HepG2 (cell line): ENCODE data around the gene RELB. TPM values are rescaled to one million over a fixed set of nuclear protein-coding genes. Genes with fewer than 3 reads are reported as not detected.

Source experiments
- AFF4 ChIP-seq: sonication (generic); formaldehyde crosslinking; IDR thresholded peaks from 2 replicates; pipeline ENCODE4 v1.4.0; 2020; ENCODE audit warnings: missing genetic modification reagents
- FOXK2 ChIP-seq: fragments of 450-650 bp; IDR thresholded peaks from 2 replicates; pipeline ENCODE4 v1.6.1; 2016
- GMEB1 ChIP-seq: sonication (generic); formaldehyde crosslinking; IDR thresholded peaks from 2 replicates; pipeline ENCODE4 v1.5.1; 2020; ENCODE audit warnings: missing genetic modification reagents, mild to moderate bottlenecking, borderline replicate concordance
- MZF1 ChIP-seq: sonication (generic); formaldehyde crosslinking; IDR thresholded peaks from 2 replicates; pipeline ENCODE4 v1.8.1; 2023; ENCODE audit warnings: mild to moderate bottlenecking, missing genetic modification reagents, borderline replicate concordance
- PHF5A ChIP-seq: IDR thresholded peaks from one replicate; pipeline ENCODE4 v1.6.1; 2018; ENCODE audit warnings: low read depth, missing genetic modification reagents; ENCODE audit not compliant: unreplicated experiment
- PRMT3 ChIP-seq: sonication (generic); formaldehyde crosslinking; IDR thresholded peaks from 2 replicates; pipeline ENCODE4 v1.8.1; 2022; ENCODE audit warnings: low read depth, mild to moderate bottlenecking, moderate library complexity, missing genetic modification reagents, borderline replicate concordance
- RFXANK ChIP-seq: IDR thresholded peaks from 2 replicates; pipeline ENCODE4 v1.6.1; 2016
- SMARCE1 ChIP-seq: fragments of 450-650 bp; IDR thresholded peaks from 2 replicates; pipeline ENCODE4 v1.6.1; 2017; ENCODE audit warnings: borderline replicate concordance
- XBP1 ChIP-seq: sonication (generic); formaldehyde crosslinking; IDR thresholded peaks from 2 replicates; pipeline ENCODE4 v1.5.0; 2020; ENCODE audit warnings: missing genetic modification reagents
- ZBTB20 ChIP-seq: sonication (generic); formaldehyde crosslinking; IDR thresholded peaks from 2 replicates; pipeline ENCODE4 v1.8.1; 2023; ENCODE audit warnings: missing genetic modification reagents, low read depth, mild to moderate bottlenecking, borderline replicate concordance
- ZBTB26 ChIP-seq: IDR thresholded peaks from 2 replicates; pipeline ENCODE4 v1.6.1; 2016; ENCODE audit warnings: missing compliant biosample characterization, missing genetic modification reagents, borderline replicate concordance
- ZFY ChIP-seq: sonication (generic); formaldehyde crosslinking; IDR thresholded peaks from 2 replicates; pipeline ENCODE4 v1.4.0; 2020; ENCODE audit warnings: missing genetic modification reagents
- ZNF121 ChIP-seq: sonication (generic); formaldehyde crosslinking; IDR thresholded peaks from 2 replicates; pipeline ENCODE4 v1.5.0; 2020; ENCODE audit warnings: mild to moderate bottlenecking, missing genetic modification reagents
- ZNF430 ChIP-seq: sonication (generic); formaldehyde crosslinking; IDR thresholded peaks from 2 replicates; pipeline ENCODE4 v1.9.0; 2021; ENCODE audit warnings: mild to moderate bottlenecking, missing genetic modification reagents
- ZNF549 ChIP-seq: sonication (generic); formaldehyde crosslinking; IDR thresholded peaks from 2 replicates; pipeline ENCODE4 v1.5.0; 2020; ENCODE audit warnings: missing genetic modification reagents
- ZNF556 ChIP-seq: sonication (generic); formaldehyde crosslinking; IDR thresholded peaks from 2 replicates; pipeline ENCODE4 v1.4.0; 2020; ENCODE audit warnings: mild to moderate bottlenecking, missing genetic modification reagents, borderline replicate concordance
- ZNF720 ChIP-seq: sonication (generic); formaldehyde crosslinking; IDR thresholded peaks from 2 replicates; pipeline ENCODE4 v1.4.0; 2020; ENCODE audit warnings: missing genetic modification reagents
- polyA plus RNA-seq, 8 experiments: library from polyadenylated mRNA; depleted of rRNA in 3 of 8; stranded (reverse) in 7 of 8; unstranded in 1 of 8; fragments of >200 nt; fragmentation: Illumina TruSeq in 4 of 8; extraction: Trizol in 4 of 8; gene quantifications; 2 replicates each; pipeline versions ENCODE4 v1.2.1 to v1.2.3, GENCODE V29; 2011 to 2016; ENCODE audit warnings: low read depth in 4 of 8, missing spikeins in 1 of 8, mixed read lengths in 1 of 8; ENCODE audit not compliant: insufficient read depth in 1 of 8
- total RNA-seq, 5 experiments: library from RNA; depleted of rRNA; stranded (reverse); fragments of >200 nt; fragmentation: Illumina TruSeq; extraction: Trizol; gene quantifications; 2 replicates each; pipeline ENCODE4 v1.2.3, GENCODE V29; 2016; ENCODE audit warnings: low read depth in 1 of 5

RELB gene
- total and polyA plus RNA-seq, 2 of the 13 experiments (the other 11 are each of a cell fraction or from before 2014, with no cell fraction given): 1.9 to 3.5 TPM

GRCh38 chr19:45079063-45079910 lies 78.0 kb downstream of the RELB start, which contains the start of gene GEMIN7 (continued):
- TF ChIP-seq ZNF720 (no peak), RFXANK (CRISPR knock-in tag) (peak; percentile 91), AFF4 (0 out of 2 replicates have a peak, but pooled peaks have one; percentile 57), PRMT3 (no peak), ZFY (CRISPR knock-in tag) (peak; percentile 87), FOXK2 (no peak), ZBTB26 (no peak), ZNF556 (CRISPR knock-in tag) (peak; percentile 99), SMARCE1 (no peak), XBP1 (CRISPR knock-in tag) (0 out of 2 replicates have a peak, but pooled peaks have one; percentile 22), ZNF121 (no peak), ZNF549 (no peak), PHF5A (CRISPR knock-in tag) (peak; percentile 89), MZF1 (CRISPR knock-in tag) (no peak), ZBTB20 (CRISPR knock-in tag) (no peak; the same call in 1 of the 2 replicates), ZNF430 (CRISPR knock-in tag) (peak; percentile 82; the same call in 1 of the 2 replicates), GMEB1 (CRISPR knock-in tag) (peak; percentile 69; the same call in 1 of the 2 replicates)
